ENCODE results near the gene CCM2L.
A peak's percentile ranks its signal among the peaks of the same experiment; 100 is the strongest.

CCM2L gene

DNA sequence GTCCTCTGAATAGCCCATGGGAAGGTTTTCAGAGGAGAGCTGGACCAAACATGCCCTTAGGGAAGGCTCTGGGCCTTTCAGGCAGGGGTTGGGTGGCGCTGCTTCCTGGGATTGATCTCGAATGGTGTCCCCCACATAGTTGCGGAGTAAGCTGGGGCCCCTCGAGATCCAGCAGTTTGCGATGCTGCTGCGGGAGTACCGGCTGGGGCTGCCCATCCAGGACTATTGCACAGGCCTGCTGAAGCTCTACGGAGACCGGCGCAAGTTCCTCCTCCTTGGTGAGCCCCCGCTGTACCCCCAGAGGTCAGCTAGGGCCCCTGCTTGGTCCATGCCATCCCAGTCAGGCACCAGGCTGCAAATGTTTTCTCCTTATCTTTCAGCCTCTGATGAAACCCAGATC, 19.3 kb downstream of the CCM2L start:
- TF ChIP-seq, protein P1, sequence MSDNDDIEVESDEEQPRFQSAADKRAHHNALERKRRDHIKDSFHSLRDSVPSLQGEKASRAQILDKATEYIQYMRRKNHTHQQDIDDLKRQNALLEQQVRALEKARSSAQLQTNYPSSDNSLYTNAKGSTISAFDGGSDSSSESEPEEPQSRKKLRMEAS (IDR thresholded peaks at IDR 0.05), result no peak
- TF ChIP-seq CEBPB (IDR thresholded peaks at IDR 0.05), result no peak
- no peak for TF ChIP-seq EGR1 (IDR thresholded peaks at IDR 0.05)
- no peak for TF ChIP-seq ZBTB7A (IDR thresholded peaks at IDR 0.05; ENCODE audit: low read depth)
- TF ChIP-seq CREB1 (IDR thresholded peaks at IDR 0.05; ENCODE audit: low read depth), result no peak
- TF ChIP-seq, protein P2, sequence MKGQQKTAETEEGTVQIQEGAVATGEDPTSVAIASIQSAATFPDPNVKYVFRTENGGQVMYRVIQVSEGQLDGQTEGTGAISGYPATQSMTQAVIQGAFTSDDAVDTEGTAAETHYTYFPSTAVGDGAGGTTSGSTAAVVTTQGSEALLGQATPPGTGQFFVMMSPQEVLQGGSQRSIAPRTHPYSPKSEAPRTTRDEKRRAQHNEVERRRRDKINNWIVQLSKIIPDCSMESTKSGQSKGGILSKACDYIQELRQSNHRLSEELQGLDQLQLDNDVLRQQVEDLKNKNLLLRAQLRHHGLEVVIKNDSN (IDR thresholded peaks at IDR 0.05), result no peak
- no peak for TF ChIP-seq EP300 (IDR thresholded peaks at IDR 0.05; ENCODE audit: borderline replicate concordance)
- TF ChIP-seq NFIC (IDR thresholded peaks at IDR 0.05), result no peak
- no peak for TF ChIP-seq TAF1 (IDR thresholded peaks at IDR 0.05; ENCODE audit: low read depth)
- TF ChIP-seq, protein P3, sequence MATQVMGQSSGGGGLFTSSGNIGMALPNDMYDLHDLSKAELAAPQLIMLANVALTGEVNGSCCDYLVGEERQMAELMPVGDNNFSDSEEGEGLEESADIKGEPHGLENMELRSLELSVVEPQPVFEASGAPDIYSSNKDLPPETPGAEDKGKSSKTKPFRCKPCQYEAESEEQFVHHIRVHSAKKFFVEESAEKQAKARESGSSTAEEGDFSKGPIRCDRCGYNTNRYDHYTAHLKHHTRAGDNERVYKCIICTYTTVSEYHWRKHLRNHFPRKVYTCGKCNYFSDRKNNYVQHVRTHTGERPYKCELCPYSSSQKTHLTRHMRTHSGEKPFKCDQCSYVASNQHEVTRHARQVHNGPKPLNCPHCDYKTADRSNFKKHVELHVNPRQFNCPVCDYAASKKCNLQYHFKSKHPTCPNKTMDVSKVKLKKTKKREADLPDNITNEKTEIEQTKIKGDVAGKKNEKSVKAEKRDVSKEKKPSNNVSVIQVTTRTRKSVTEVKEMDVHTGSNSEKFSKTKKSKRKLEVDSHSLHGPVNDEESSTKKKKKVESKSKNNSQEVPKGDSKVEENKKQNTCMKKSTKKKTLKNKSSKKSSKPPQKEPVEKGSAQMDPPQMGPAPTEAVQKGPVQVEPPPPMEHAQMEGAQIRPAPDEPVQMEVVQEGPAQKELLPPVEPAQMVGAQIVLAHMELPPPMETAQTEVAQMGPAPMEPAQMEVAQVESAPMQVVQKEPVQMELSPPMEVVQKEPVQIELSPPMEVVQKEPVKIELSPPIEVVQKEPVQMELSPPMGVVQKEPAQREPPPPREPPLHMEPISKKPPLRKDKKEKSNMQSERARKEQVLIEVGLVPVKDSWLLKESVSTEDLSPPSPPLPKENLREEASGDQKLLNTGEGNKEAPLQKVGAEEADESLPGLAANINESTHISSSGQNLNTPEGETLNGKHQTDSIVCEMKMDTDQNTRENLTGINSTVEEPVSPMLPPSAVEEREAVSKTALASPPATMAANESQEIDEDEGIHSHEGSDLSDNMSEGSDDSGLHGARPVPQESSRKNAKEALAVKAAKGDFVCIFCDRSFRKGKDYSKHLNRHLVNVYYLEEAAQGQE (IDR thresholded peaks at IDR 0.05; ENCODE audit: low read depth), result no peak

DNA sequence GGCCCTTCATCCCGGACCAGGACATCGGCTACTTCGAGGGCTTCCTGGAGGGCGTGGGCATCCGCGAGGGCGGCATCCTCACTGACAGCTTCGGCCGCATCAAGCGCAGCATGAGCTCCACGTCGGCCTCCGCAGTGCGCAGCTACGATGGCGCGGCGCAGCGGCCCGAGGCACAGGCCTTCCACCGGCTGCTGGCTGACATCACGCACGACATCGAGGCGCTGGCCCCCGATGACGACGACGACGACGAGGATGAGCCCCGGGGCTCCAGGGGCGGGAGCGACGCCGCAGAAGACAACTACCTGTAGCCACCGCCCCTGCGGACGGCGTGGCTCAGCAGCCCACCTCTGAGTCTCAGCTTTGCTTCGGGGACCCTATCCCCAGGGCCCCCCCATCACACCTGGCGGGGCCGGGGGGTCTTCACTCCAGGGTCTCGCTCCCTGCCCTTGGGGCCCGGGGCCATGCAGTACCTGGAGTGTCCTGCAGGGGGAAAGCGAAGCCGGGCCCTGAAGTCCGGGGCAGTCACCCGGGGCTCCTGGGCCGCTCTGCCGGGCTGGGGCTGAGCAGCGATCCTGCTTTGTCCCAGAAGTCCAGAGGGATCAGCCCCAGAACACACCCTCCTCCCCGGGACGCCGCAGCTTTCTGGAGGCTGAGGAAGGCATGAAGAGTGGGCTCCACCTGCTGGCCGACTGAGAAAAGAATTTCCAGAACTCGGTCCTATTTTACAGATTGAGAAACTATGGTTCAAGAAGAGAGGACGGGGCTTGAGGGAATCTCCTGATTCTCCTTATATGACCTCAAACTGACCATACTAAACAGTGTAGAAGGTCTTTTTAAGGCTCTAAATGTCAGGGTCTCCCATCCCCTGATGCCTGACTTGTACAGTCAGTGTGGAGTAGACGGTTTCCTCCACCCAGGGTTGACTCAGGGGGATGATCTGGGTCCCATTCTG, 21.0 kb downstream of the CCM2L start:
- 0 out of 2 replicates have a peak, but pooled peaks have one; percentile 15 for TF ChIP-seq TEAD4 (IDR thresholded peaks at IDR 0.05)
- TF ChIP-seq, protein P1 (IDR thresholded peaks at IDR 0.05), result 0 out of 2 replicates have a peak, but pooled peaks have one; percentile 18
- peak; percentile 88 for TF ChIP-seq RAD21 (IDR thresholded peaks at IDR 0.05; ENCODE audit: low read depth)
- no peak for TF ChIP-seq EP300 (IDR thresholded peaks at IDR 0.05; ENCODE audit: borderline replicate concordance)
- no peak for TF ChIP-seq CREB1 (IDR thresholded peaks at IDR 0.05; ENCODE audit: low read depth)
- peak; percentile 93 for TF ChIP-seq ZBTB7A (IDR thresholded peaks at IDR 0.05; ENCODE audit: low read depth)

DNA sequence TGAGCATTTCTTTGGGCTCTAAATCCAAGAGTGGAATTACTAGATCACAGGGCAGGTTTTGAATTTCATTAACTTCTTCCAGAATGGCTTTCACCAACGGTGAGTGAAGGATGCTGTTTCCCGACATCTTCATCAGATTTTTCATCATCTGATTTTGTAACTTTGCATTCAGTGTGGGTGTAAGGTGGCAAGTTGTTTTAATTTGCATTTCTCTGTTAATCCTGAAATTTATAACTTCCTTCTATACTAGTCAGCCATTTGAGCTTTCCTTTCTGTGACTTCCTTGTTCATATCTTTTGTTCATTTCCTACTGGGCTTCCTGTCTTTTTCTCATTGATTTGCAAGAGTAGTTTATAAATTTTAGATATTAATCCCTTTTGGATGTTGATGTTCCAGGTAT, 23.1 kb downstream of the CCM2L start:
- TF ChIP-seq, protein P1 (IDR thresholded peaks at IDR 0.05), result no peak

DNA sequence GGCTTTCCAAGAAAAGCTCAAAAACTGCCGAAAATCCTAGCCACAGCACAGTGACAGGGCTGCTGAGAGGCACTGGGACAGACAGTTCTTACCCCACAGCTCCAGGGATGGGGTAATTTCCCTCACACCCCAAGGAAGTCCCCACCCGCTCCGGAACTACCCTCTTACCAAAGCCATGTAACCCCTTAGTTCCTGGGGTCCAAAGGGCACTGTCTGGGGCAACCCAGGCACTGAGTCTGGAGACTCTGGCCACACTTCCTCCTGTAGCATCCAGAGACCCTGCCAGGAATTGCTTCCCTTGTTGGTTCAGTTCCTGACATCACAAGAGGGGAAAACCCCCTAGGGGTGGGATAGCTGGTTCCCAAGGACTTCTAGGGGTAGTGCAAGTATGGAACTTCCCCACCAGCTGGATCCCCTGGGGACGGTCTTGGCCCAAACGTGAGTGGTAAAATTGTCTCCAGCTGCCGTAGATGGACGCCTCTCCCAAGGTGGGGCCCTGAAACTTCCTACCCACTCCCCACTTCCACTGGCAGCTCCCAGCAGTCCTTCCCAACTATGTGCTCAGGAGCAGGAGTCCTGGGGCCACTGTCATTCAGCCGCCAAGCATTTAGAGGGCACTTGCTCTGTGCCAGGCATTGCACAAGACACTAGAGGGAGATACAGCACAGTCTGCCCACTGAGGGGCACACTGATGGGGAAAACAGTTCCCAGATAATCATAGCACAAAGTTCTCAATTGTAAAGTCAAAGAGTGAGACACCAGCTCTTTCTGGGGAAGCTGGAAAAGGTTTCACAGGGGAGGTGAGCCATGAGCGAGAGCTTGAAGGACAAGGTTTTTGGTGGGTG, 24.6 kb downstream of the CCM2L start:
- TF ChIP-seq RAD21 (IDR thresholded peaks at IDR 0.05; ENCODE audit: low read depth), result peak; percentile 53
- TF ChIP-seq CEBPB (IDR thresholded peaks at IDR 0.05), result no peak

DNA sequence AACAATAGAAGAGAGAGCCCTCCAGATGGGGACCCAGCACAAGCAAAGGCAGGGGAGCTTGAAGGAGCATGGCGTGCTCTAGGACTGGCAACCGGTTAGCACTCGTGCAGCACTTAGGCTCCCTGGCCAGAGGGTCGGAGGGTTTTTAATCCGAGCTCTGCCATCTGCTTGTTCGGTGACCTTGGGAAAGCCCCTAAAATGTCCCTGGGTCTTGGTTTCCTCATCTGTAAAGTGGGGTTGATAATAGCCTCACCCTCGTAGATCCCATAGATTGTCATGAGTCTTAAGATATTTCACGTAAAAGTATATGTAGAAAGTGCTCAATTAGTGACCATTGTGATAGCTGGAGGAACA, 25.2 kb downstream of the CCM2L start:
- TF ChIP-seq, protein P2 (IDR thresholded peaks at IDR 0.05), result no peak
- TF ChIP-seq TCF12 (IDR thresholded peaks at IDR 0.05; ENCODE audit: low read depth) (no peak), EGR1 (IDR thresholded peaks at IDR 0.05) (no peak), NFIC (IDR thresholded peaks at IDR 0.05) (no peak), RAD21 (IDR thresholded peaks at IDR 0.05; ENCODE audit: low read depth) (no peak), YY1 (IDR thresholded peaks at IDR 0.05; ENCODE audit: low read depth) (no peak), CEBPB (IDR thresholded peaks at IDR 0.05) (no peak), FOXM1 (IDR thresholded peaks at IDR 0.05; ENCODE audit: borderline replicate concordance, low read depth) (no peak), CREB1 (IDR thresholded peaks at IDR 0.05; ENCODE audit: low read depth) (no peak), ZBTB7A (IDR thresholded peaks at IDR 0.05; ENCODE audit: low read depth) (no peak), EP300 (IDR thresholded peaks at IDR 0.05; ENCODE audit: borderline replicate concordance) (no peak), TEAD4 (IDR thresholded peaks at IDR 0.05) (no peak), TAF1 (IDR thresholded peaks at IDR 0.05; ENCODE audit: low read depth) (no peak)
- TF ChIP-seq, protein P3 (IDR thresholded peaks at IDR 0.05; ENCODE audit: low read depth), result no peak
- TF ChIP-seq, protein P1 (IDR thresholded peaks at IDR 0.05), result no peak
